Central memory CD4-positive, alpha-beta T cell (primary cell): ENCODE results near the gene TBC1D8.

Source experiments
- DNase-seq: peaks from one replicate; pipeline ENCODE4 v3.0.0; 2022

Gene TBC1D8

GRCh38 chr2:100991404-100991773, 159.8 kb downstream of the TBC1D8 start:
- no peak for DNase-seq

GRCh38 chr2:100990650-100991403, 160.4 kb downstream of the TBC1D8 start:
- no peak for DNase-seq

DNA sequence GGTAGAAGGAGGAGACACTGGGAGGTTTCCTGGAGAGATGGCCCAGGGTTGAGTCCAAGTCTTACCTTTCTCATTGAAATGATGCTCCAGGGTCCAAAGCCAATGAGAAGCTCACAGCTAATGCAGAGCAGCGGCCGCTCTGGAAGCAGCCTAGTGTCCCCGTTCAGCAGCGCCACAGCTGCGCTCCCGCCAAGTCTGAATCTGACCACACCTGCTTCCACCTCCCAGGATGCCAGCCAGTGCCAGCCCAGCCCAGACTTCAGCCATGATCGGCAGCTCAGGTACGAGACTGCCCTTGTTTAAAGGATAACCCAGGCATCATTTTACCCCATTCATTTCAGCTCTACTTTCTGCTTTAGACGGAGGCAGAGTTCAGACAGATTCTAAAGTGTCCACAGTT, 161.0 kb downstream of the TBC1D8 start:
- DNase-seq: no peak

- DNase-seq: no peak
Measured at GRCh38 chr2:100989666-100990065, 161.5 kb downstream of the TBC1D8 start.

DNA sequence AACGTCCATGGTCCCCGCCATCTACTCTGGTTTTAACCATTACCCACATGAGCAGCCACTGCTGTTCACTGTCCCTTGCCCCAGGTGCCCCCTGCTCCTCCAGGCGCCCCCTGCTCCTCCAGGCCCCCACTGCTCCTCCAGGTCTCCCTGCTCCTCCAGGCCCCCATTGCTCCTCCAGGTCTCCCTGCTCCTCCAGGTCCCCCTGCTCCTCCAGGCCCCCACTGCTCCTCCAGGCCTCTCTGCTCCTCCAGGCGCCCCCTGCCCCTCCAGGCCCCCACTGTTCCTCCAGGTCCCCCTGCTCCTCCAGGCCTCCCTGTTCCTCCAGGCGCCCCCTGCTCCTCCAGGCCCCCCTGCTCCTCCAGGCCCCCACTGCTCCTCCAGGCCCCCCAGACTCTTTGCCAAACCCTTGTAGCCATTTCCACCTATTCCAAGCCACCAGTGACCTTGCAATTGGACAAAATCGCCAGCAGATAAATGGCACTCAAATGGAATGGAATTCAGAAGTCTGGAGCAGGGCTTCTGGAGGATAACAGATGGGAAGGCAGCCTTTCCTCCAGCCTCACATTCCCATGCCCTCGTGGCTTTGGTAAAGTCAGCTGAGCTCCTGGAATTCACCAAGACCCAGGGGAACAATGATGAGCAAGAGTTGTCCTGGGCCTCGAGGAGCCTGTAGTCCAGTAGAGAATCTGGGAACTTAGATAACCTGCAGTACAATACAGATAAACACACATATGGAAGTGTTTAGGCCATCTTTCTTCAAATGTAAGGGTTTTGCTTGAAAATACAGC, 162.4 kb downstream of the TBC1D8 start:
- DNase-seq: no peak

DNA sequence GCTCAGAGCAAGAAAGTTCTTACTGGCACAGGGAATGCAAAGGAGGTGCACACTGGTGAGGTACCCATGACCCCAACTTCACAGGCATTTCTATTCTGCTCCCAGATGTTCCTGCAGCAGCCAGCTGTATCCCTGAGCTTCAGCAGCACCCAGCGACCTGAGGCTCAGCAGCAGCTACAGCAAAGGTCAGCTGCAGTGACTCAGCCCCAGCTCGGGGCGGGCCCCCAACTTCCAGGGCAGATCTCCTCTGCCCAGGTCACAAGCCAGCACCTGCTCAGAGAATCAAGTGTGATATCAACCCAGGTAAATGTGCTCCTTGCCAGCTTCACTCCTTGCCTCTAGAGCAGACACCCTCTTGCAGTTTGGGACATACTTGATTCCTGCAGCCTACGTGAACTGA, 163.2 kb downstream of the TBC1D8 start:
- DNase-seq: no peak

DNA sequence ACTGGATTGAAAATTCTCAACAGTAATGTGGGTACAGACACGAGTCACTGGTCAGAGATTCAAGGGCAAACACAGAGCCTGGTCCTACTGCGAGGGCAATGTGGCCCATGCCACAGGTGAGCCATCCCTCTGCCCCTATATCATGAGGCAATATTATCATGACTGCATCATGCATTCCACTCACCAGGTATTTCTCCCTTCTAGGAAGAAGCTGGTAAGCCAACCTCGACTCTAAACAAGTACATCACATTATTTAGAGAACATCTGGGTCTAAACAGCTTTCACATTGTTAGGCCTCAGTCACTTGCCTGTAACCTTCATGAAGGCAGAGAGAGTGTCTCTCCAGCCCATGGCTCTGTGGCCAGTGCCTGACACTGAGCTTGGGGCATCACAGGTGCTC, 163.6 kb downstream of the TBC1D8 start:
- no peak for DNase-seq

GRCh38 chr2:100986157-100986556, 165.0 kb downstream of the TBC1D8 start:
- no peak for DNase-seq

DNA sequence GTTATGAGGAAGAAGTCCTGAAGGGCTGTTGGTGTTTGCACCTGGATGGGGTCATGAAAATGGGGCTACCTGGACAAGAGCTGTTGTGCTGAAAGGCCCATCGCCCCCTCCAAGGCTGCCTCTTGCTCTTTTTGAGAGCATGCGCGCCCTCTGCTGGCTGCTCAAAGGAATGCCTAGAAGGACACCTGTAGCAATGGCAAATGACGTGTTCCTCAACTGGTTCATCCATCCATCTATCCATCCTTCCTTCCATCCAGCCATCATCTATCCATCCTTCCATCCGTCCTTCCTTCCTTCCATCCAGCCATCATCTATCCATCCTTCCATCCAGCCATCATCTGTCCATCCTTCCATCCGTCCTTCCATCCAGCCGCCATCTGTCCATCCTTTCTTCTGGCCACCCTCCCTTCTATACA, 166.3 kb downstream of the TBC1D8 start:
- DNase-seq: peak; percentile 64

DNA sequence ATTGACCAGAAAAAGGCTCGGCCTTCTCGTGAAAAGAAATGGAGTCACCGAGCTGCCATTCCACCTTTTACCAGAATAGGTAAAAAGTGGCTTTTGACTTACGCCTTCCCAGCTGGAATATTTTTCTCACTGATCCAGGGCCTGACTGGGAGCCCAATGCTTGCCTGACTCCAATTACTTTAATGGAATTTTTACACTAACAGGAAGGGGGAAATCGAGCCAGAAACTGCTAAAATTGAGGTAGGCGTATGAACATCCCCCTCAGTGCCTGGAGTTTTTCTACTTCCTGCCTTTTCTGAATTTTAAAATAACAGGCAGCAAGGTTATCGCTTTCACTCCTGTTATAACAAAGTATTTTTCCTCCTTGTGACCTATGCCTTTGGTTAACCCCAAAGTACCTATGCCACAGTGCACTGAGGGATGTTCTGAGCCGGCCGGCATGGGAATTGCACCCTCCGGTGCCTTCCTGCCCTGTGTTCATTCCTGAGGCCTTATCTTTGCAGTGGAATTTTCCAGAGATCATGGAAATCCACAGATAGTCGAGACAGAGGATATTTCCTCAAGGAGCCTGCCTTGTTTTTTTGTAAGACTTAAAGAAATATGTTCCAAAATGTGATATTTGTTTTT, 167.4 kb downstream of the TBC1D8 start:
- DNase-seq: no peak

DNA sequence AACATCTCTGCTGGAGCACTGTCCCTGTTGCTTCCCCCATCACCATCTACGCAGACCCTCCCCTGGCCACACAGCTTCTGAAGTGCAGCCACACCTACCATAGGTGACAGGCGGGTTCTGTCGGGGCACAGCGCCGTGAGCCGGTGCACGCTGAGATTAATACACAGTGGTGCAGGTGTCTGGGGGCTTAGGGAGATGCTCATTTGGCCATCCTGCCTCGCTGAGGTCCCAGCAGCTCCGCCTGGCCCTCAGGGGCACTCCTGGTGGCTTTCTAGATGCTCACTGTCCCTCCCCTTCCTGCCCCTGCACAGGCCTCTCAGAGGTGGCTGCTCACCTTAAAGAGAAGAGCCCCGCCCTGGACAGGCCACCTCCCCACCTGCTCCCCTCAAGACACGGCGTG, 168.0 kb downstream of the TBC1D8 start:
- DNase-seq: no peak

DNA sequence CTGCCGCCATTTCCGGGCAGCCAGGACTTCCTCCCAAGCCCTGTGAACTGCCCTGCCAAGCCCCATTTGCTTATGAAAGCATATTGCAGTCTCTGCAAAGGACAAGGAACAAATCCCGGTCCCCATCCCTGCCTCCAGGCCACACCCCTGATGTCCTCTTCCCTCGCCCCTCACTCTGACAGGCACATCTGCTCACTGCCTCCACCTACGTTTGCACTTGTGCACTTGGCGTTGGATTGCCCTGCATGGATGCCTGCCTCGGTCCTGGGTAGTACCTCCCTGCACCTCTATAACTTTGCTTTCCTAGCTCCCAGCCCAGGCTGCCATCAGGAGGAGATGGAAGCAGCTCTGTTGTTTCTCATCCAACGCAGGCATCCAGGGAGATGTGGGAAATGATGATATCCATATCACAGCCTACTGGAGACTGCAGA, 168.7 kb downstream of the TBC1D8 start:
- DNase-seq: no peak

- DNase-seq: no peak
Measured at GRCh38 chr2:100981011-100981410, 170.2 kb downstream of the TBC1D8 start.

GRCh38 chr2:100980046-100980445, 171.1 kb downstream of the TBC1D8 start:
- DNase-seq: no peak

- no peak for DNase-seq
Measured at GRCh38 chr2:100978582-100979191, 172.5 kb downstream of the TBC1D8 start.

DNA sequence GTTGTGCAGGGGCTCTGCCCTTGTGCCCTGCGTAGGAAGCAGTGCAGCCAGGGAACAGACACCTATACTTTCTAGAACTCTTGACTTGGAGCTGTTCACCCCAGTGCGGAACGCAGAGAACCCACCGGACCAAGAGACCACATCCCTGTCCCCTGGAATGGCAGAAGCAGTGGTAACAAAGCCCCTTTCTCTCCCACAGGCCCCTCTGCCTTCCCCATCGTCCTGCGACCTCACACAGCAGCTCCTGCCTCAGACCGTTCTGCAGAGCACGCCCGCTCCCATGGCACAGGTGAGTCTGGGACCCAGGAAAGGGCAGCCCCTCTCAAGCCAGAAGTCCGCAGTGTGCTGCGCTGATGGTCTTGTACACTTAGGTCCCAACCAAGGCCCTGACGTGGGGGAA, 173.7 kb downstream of the TBC1D8 start:
- no peak for DNase-seq

- no peak for DNase-seq
Measured at GRCh38 chr2:100976645-100977391, 174.4 kb downstream of the TBC1D8 start.

GRCh38 chr2:100976061-100976460, 175.1 kb downstream of the TBC1D8 start:
- no peak for DNase-seq

DNA sequence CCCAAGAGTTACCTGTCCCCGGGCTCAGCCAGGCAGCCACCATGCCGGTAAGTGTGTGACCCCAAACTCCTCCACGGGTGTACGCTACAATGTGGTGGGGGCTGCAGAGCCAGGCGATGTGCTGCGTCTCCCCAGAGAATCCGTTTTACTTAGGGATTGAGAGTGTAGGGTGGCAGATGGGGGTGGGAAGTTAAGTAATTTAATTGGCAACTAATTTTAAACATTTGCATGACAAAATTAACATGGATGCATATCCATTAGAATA, 175.7 kb downstream of the TBC1D8 start:
- DNase-seq: no peak

DNA sequence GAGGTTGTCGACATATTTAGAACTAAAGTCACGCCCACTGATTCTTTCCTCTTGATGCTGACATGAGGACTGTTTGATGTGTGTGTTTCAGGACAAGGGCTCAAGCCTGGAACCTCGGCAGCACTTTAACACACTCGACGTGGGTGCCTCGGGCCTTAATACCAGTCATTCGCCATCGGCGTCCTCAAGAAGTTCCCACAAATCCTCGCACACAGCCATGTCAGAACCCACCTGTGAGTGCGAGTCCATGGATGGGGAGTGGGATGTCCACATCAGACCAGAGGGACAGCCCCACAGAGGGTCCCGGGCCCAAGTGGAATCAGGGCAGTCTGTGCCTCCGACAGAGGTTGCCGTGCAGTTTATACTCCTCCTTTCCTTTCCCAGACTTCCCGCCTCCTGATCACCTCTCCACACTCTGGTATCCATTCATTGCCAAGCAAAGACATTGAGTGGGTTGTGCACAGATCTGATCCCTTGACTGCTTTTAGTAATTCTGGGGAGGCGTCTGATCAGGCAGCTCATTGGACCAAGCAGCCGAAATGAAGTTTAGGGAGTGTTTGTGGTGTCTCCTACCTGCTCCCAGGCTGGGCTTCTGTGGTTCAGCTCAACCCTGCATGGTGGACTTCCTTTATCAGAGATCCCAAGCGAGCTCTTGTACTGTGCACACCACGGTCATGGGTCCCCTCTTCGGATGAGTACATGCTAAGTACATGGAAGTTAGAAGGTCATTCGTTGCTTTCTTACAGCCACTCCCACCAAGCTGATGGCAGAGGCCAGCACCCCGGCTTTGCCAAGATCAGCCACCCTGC, 176.3 kb downstream of the TBC1D8 start:
- DNase-seq: no peak

DNA sequence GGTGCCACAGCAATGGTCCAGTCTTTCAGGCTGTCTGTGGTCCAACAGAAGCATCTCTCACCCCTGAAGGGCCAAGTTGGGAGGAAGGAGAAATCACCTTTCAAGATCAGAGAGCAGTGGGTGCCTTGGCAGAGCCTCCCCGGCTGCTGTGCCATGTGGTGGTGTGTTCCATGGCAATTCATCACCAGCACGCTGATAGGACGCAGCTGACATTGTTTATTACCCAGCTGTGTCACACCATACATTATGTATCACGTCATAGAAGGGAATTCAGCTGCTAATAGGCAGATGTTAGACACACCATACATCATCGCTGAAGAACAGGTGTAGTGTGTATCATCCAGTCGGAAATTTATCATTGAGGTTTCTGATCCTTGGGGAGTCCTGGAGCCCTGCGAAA, 178.7 kb downstream of the TBC1D8 start:
- DNase-seq: no peak

DNA sequence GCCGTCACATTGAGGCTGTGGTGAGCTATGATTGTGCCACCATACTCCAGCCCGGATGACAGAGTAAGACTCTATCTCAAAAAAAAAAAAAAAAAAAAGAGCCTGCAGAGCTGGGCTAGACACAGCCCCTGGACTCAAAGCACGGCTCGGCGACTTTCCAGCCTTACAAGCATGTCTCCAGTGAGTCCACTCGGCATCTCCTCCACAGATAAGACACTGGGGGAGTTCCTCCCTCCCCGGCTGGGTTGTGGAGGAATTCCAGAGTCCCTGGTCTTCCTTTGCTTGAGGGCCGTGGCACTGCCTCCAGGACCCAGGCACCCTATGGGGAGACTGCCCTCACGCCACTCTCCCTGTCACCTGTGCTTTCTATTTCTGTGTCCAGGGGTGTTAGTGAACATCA, 180.0 kb downstream of the TBC1D8 start:
- DNase-seq: no peak
